Brain microvascular endothelial cell (primary cell): Measurements from ENCODE around the gene SLC13A2.

Experiments used
- DNase-seq: peaks from one replicate; pipeline ENCODE4 v3.0.0-alpha.2; 2020
- H3K27ac ChIP-seq: fragments of 250-450 bp; sonication (Bioruptor Pico); 2 replicates; pipeline ENCODE4 v1.5.1; 2020; ENCODE audit warnings: mild to moderate bottlenecking, moderate library complexity
- H3K27me3 ChIP-seq: fragments of 250-450 bp; sonication (Bioruptor Pico); replicated peaks from 2 replicates; pipeline ENCODE4 v1.5.1; 2020; ENCODE audit warnings: mild to moderate bottlenecking
- H3K36me3 ChIP-seq: fragments of 250-450 bp; sonication (Bioruptor Pico); replicated peaks from 2 replicates; pipeline ENCODE4 v1.5.1; 2020; ENCODE audit warnings: mild to moderate bottlenecking
- H3K4me3 ChIP-seq: 2 replicates; pipeline ENCODE4 v1.5.1; 2011; ENCODE audit warnings: low read depth, mild to moderate bottlenecking, control low read depth, low read length, moderate library complexity
- CTCF ChIP-seq: IDR thresholded peaks from 2 replicates; pipeline ENCODE4 v1.5.1; 2011; ENCODE audit warnings: low read depth, mild to moderate bottlenecking, moderate library complexity, low read length, control low read depth, inconsistent platforms; ENCODE audit errors: missing control alignments
- in situ Hi-C: cut with HindIII; loops from 2 replicates; pipeline ENCODE4 v1.10.0; 2017; ENCODE audit warnings: low sequenced_read_pairs, low pct_ligation_motif_present

SLC13A2 gene

DNA sequence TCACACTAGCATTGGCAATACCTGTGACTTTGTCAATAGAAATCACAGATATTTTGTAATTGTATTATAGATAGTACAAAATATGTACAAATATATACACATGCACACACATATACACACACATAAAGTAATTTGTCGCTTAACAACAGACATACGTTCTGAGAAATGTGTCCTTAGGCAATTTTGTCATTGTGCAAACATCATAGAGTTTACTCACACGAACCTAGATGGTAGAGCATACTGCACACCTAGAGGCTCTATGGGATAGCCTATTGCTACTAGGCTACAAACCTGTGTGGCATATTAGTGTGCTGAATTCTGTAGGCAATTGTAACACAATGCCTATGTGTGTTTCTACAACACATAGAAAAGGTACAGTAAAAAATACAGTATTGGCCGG, 68.0 kb downstream of the SLC13A2 start:
- no peak for TF ChIP-seq CTCF
- in situ Hi-C loops = no loop called here
- no peaks in the 10 kb centered on the region for H3K27me3 ChIP-seq
- no peak for DNase-seq
- H3K4me3 ChIP-seq = no peak overlapping the region
- no peaks in the 10 kb centered on the region for H3K36me3 ChIP-seq
- no peak overlapping the region for H3K27ac ChIP-seq

GRCh38 chr17:28544402-28545140, 71.1 kb downstream of the SLC13A2 start:
- in situ Hi-C loops = no loop called here
- Histone ChIP-seq H3K27ac (no peak overlapping the region), H3K4me3 (no peak overlapping the region), H3K36me3 (no peaks in the 10 kb centered on the region), H3K27me3 (no peaks in the 10 kb centered on the region)
- DNase-seq = no peak
- TF ChIP-seq CTCF = no peak

GRCh38 chr17:28545141-28545503, 71.7 kb downstream of the SLC13A2 start:
- H3K27me3 ChIP-seq = no peaks in the 10 kb centered on the region
- in situ Hi-C loops = no loop called here
- no peak for DNase-seq
- no peaks in the 10 kb centered on the region for H3K36me3 ChIP-seq
- no peak overlapping the region for H3K4me3 ChIP-seq
- no peak for TF ChIP-seq CTCF
- no peak overlapping the region for H3K27ac ChIP-seq

DNA sequence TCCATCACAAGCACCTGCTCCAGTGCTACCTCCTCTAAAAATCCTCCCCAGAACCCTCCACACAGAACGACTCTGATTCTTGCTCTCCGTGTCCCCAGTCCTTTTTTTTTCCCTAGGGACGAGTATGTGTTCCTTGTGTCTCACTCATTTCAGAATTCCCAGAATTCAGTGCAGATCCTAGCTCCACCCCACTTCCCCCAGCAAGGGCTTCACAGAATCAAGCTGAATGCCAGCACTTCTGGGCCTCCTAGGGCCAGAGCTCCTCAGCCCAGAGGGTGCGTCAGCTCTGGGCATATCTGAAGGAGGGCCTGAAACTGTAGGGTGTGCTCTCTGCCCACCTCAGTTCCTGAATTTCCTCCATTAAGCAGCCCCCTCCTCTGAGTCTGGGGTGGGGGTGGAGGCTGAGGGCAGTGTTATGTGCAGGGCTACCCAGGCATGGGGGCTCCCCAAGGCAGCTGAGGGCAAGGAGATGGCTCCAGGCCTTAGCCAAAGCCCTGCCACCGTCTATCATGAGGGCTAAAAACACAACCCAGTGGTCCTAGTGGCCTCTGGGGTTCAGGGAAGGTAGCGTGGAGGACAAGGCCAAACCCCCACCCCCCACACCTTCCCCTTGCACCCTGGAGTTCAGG, 72.5 kb downstream of the SLC13A2 start:
- no peak overlapping the region for H3K4me3 ChIP-seq
- no peak for DNase-seq
- no peak overlapping the region for H3K27ac ChIP-seq
- no peaks in the 10 kb centered on the region for H3K27me3 ChIP-seq
- in situ Hi-C loops = no loop called here
- TF ChIP-seq CTCF = no peak
- no peaks in the 10 kb centered on the region for H3K36me3 ChIP-seq

DNA sequence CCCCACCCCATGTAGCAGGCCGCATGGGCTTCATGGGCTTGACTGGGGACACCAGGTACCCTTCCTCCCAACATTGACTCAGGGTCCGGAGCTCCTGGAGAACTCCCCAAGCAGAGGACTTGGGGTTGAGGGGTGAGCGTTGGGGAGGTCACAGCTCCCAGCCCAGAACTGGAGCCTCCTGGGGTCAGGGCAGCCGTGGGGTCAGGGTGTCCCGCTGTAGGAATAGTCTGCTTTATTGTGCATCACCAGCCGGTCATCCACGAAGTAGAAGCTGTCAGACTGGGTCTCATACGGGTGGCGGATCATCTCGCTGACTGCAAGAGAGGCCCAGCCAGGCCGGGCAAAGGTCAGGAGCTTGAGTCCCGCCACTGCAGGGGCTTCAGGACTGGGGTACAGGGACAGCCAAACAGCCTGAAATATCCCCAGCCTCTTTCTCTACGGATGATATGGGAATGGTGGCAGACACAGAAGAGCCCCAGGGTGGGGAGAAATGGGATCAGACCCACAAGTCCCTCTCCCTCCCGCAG, 73.7 kb downstream of the SLC13A2 start:
- H3K27me3 ChIP-seq = no peaks in the 10 kb centered on the region
- H3K27ac ChIP-seq = no peak overlapping the region
- H3K36me3 ChIP-seq = no peaks in the 10 kb centered on the region
- no peak for TF ChIP-seq CTCF
- in situ Hi-C loops = no loop called here
- DNase-seq = no peak
- H3K4me3 ChIP-seq = no peak overlapping the region
